EH (cell line): Measurements from ENCODE around the gene CACNA1B.
"Not testable (repeated sequence)": the region's sequence is repeated elsewhere in the genome, so short reads cannot be mapped to it uniquely, and the experiment has no call there.

Experiments
- DNase-seq: peaks from one replicate; pipeline ENCODE4 v3.0.0-alpha.2; 2015; ENCODE audit warnings: low read depth

CACNA1B gene

GRCh38 chr9:138015021-138015829, 137.6 kb downstream of the CACNA1B start:
- DNase-seq = no peak

- no peak for DNase-seq
Observed at GRCh38 chr9:138016406-138017187, 139.0 kb downstream of the CACNA1B start.

DNA sequence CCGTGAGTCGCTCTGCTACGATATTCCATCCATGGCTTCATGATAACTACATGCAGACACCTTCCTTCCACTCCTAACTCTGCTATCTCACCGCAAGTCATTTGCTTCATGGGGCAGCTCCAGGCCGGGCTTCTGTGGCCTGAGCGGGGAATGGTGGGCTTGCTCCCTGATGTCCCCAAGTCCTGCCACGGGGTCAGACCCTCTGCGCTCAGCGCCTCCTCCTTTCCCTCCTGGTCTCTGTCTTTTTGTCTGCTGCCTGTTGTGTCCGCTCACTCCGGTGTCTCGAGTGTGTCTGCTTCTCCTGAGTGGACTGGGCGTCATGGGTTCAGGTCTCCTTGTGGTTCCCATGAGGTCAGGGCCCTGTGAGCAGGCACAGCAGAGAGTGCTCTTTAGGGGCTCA, 139.6 kb downstream of the CACNA1B start:
- no peak for DNase-seq

DNA sequence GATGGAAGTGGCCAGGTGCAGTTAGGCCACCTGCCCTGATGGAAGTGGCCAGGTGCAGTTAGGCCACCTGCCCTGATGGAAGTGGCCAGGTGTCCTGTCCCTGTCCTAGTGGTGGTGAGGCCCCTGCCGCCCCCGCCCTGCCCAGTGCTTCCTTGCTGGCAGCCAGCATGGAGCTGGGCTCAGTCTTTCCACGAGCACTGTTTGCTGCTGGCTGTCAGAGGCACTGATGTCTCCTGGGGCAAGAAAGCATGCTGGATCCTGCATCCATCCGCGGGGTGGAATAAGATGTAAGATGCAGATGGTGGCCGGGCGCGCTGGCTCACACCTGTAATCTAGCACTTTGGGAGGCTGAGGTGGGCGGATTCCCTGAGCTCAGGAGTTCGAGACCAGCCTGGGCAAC, 141.9 kb downstream of the CACNA1B start:
- not testable (repeated sequence) for DNase-seq

DNA sequence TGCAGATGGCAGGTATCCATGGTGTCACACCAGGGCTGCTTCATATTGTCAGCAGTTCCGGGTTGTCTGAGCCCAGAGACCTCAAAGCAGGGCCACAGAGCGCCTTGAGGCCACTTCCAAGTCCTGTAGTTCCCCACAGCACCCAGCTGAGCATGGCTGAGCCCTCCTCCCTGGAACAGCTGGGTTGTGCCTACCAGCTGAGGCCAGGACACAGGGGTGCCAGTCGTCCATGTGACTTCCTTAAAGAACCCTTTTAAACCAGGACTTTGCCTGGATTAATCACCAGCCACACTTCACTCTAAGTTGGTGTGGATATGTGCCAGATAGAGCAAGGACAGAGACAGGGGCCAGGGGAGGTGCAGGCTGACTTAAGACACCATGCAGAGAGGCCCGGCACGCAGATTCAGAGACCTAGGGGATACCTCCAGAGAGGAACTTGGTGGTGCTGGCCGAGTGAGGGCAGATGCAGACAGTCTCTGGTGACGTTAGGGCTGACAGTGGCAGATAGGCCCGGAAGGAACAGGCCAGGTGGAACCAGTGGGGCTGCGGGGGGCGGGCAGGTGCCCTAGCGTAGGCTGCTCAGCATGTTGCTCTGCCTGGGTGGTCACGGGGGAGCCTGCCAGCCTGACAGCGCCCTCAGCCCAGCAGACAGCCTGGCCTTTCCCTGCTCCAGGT, 142.7 kb downstream of the CACNA1B start:
- no peak for DNase-seq

- DNase-seq = no peak
Observed at GRCh38 chr9:138020795-138021182, 143.2 kb downstream of the CACNA1B start.

DNA sequence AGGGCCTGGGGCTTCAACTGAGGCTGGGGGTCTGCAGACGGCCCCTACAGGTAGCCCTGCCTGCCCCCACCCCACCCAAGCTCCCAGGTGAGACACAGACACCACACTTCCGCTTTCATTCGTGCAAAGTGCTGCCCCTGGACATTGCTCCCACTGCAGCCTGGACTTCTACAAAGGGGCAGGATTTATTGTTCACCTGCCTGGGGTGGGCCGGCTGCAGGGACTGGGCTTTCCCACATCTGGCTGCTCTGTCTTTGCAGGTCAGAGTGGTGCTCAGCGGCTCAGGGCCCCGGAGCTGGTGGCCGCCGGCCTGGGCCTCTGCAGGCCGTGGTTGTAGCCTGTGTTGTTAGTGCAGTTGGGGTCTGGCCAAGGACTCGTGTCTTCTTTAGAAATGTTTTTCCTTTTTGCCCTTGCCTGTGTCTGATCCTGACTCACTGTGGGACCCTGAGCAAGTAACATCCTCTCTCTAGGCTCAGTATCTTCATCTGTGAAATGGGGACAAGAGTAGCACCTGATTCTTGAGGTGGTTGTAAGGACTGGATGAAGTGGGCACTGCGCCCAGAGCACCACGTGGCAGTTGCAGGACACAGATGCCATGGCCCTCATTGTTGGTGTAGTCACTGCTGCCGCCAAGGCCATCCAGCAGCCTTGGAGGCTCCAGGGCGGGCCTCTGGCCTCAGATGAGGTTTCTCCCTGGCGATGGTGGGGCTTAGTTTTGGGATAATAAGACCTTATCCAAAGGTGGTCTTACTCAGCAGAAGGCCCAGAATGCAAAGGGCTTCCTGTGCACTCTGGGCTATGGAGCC, 143.9 kb downstream of the CACNA1B start:
- no peak for DNase-seq

DNA sequence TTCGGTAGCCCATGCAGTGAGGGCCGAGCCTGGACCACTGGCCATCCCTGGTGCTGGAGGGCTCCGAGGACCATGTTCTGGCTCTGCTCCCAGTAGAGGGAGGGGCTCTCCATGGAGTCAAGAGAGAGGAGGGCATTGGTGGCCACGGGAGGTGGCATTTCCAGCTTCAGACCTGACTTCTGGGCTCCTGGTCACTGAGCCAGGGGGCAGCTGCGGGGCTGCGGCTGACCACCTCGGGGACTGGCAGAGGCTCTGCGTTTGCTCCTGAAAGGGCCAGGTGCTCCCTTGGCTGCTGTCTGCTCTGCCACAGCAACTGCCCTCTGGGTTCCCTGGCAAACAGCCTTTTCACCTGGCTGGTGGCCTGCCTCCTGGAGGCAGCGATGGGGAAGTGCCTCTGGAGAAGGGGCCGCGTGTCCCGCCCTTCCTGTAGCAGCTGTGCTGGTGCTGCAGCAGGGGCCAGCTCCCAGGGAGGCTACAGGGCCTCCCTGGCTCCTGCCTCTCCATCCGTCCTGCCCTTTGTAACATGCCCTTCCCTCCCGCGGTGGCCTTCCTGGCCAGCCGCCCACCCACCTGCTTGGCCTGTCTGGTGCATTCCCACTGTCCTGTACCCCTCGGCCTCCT, 144.6 kb downstream of the CACNA1B start:
- no peak for DNase-seq

DNA sequence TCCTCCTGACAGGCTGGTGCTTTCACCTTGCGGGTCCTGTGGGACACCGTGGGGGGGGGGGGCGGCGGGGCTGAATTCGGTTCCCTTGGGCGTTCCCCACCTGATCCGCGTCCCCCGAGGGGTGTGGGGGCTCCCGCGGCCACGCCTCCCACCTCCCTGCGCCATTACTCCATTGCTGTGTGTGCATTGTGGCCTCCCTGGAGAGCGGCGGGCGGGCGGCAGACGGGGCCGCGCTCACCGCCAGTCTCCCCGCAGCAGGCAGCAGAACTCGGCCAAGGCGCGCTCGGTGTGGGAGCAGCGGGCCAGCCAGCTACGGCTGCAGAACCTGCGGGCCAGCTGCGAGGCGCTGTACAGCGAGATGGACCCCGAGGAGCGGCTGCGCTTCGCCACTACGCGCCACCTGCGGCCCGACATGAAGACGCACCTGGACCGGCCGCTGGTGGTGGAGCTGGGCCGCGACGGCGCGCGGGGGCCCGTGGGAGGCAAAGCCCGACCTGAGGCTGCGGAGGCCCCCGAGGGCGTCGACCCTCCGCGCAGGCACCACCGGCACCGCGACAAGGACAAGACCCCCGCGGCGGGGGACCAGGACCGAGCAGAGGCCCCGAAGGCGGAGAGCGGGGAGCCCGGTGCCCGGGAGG, 145.3 kb downstream of the CACNA1B start:
- DNase-seq = no peak

- no peak for DNase-seq
Observed at GRCh38 chr9:138023394-138024124, 146.0 kb downstream of the CACNA1B start.

DNA sequence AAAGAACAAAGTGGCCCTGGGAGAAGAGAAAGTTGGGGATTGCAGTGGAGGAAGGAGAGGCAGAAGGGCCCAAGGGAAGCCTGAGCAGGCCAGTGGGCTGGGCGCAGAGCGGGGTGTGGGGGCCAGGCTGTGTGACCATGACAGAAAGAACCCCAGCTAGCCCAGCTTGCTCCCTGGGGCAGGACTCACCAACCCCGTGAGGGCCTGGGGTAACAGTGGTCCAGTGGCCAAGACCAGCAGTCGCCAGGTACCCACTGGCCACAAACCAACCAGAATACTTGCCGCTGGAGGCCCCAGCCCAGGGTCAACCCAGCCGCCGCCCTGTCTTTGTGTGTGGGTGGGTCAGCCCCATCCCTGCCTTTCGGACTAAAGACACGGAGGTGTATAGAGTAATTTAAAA, 146.5 kb downstream of the CACNA1B start:
- no peak for DNase-seq

- DNase-seq = no peak
Observed at GRCh38 chr9:138024831-138025291, 147.3 kb downstream of the CACNA1B start.

GRCh38 chr9:138025417-138025816, 147.8 kb downstream of the CACNA1B start:
- no peak for DNase-seq

GRCh38 chr9:138025908-138026307, 148.3 kb downstream of the CACNA1B start:
- no peak for DNase-seq

GRCh38 chr9:138028596-138028995, 151.0 kb downstream of the CACNA1B start:
- DNase-seq = no peak

- no peak for DNase-seq
Observed at GRCh38 chr9:138031186-138031585, 153.6 kb downstream of the CACNA1B start.

DNA sequence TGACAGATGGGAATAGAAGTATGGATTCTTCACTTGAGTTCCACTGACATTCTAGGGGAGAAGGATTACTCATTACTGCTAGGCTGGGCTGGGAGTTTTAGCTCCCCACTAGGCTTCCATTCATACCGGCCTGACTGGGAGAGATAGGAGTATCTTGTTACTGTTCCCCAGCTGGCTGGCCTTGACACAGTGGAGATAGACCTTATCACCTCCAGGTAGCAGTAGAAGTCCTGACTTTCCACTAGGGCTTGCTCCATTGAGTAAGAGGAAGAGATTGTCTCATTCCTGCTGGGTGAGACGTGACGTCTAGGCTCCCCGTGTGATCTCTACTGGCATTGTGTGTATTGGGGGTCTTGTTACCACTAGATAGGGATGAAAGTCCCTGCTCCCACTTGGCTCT, 156.4 kb downstream of the CACNA1B start:
- no peak for DNase-seq

GRCh38 chr9:138037140-138037539, 159.6 kb downstream of the CACNA1B start:
- DNase-seq = no peak

GRCh38 chr9:138038244-138038671, 160.7 kb downstream of the CACNA1B start:
- no peak for DNase-seq
